Calu3 (cell line): Measurements from ENCODE around the gene NUB1. TPM values are rescaled to one million over a fixed set of nuclear protein-coding genes. Genes with fewer than 3 reads are reported as not detected.

Experiments used
- BruUV-seq: library from RNA; stranded (reverse); fragments of 400-500 nt; replicated peaks from 2 replicates; lab custom pipeline; 2021; lab: Mats Ljungman, UMichigan
- CTCF ChIA-PET: fragments of 300-600 bp; sonication (Branson Sonifier 250); formaldehyde crosslinking; loops from one replicate; lab custom pipeline; 2022; ENCODE audit warnings: antibody characterized with exemption; lab: Charles Lee
- DNase-seq: peaks from one replicate; pipeline ENCODE4 v3.0.0; 2022
- H3K27ac Mint-ChIP-seq: one replicate; pipeline ENCODE4 v1.8.0; 2022; ENCODE audit warnings: mixed read lengths; ENCODE audit not compliant: unreplicated experiment
- H3K27me3 Mint-ChIP-seq: one replicate; pipeline ENCODE4 v1.8.0; 2022; ENCODE audit warnings: mixed read lengths; ENCODE audit not compliant: unreplicated experiment
- H3K36me3 Mint-ChIP-seq: one replicate; pipeline ENCODE4 v1.8.0; 2022; ENCODE audit warnings: mild to moderate bottlenecking, moderate library complexity, mixed read lengths; ENCODE audit not compliant: insufficient read depth, unreplicated experiment
- H3K4me1 Mint-ChIP-seq: one replicate; pipeline ENCODE4 v1.8.0; 2022; ENCODE audit warnings: mild to moderate bottlenecking, low read depth, mixed read lengths; ENCODE audit not compliant: unreplicated experiment
- H3K4me3 Mint-ChIP-seq: one replicate; pipeline ENCODE4 v1.8.0; 2022; ENCODE audit warnings: mild to moderate bottlenecking, low read depth, moderate library complexity, mixed read lengths; ENCODE audit not compliant: unreplicated experiment
- H3K9me3 Mint-ChIP-seq: one replicate; pipeline ENCODE4 v1.8.0; 2022; ENCODE audit warnings: low read depth, mixed read lengths; ENCODE audit not compliant: unreplicated experiment
- CTCF ChIP-seq: fragments of 200-600 bp; IDR thresholded peaks from one replicate; pipeline ENCODE4 v1.8.0; 2022; ENCODE audit warnings: antibody characterized with exemption; ENCODE audit not compliant: unreplicated experiment
- intact Hi-C: fragments of 100-400 bp; cut with micrococcal nuclease; formaldehyde crosslinking; loops from one replicate; pipeline ENCODE4 v1.10.0; 2022; ENCODE audit not compliant: unreplicated experiment
- total RNA-seq: library from RNA; stranded (reverse); gene quantifications from 2 replicates; pipeline ENCODE4 v1.2.3, GENCODE V29; 2022

NUB1 gene
- total RNA-seq, 1 experiment from 2014 or later, result 56.2 TPM

- no peak overlapping the region for H3K4me3 Mint-ChIP-seq
- no TSS peak for BruUV-seq
Measured at GRCh38 chr7:151406886-151407583, 65.4 kb downstream of the NUB1 start.

GRCh38 chr7:151408498-151408838, 66.9 kb downstream of the NUB1 start:
- Mint-ChIP-seq H3K4me1 (peaks cover 17% of the 10 kb centered on the region), H3K27ac (peak overlapping the region; percentile 67), H3K9me3 (no peaks in the 10 kb centered on the region), H3K4me3 (peak overlapping the region; percentile 55), H3K27me3 (peaks cover 45% of the 10 kb centered on the region), H3K36me3 (peaks cover 5% of the 10 kb centered on the region)
- no TSS peak for BruUV-seq
- intact Hi-C loops, result no loop called here
- no peak for DNase-seq
- no peak for TF ChIP-seq CTCF
- CTCF ChIA-PET, result no interaction called here

More at GRCh38 chr7:151406886-151407583, 65.4 kb downstream of the NUB1 start:
- Mint-ChIP-seq H3K27me3 (peaks cover 31% of the 10 kb centered on the region), H3K9me3 (no peaks in the 10 kb centered on the region), H3K4me1 (peaks cover 18% of the 10 kb centered on the region), H3K27ac (no peak overlapping the region), H3K36me3 (peaks cover 5% of the 10 kb centered on the region)
- intact Hi-C loops, result no loop called here
- no peak for DNase-seq
- CTCF ChIA-PET, result no interaction called here
- no peak for TF ChIP-seq CTCF

- Mint-ChIP-seq H3K9me3 (no peaks in the 10 kb centered on the region), H3K27ac (peak overlapping the region; percentile 67), H3K27me3 (peaks cover 51% of the 10 kb centered on the region), H3K36me3 (peaks cover 5% of the 10 kb centered on the region), H3K4me1 (peaks cover 11% of the 10 kb centered on the region), H3K4me3 (peak overlapping the region; percentile 55)
- TF ChIP-seq CTCF, result no peak
- CTCF ChIA-PET, result interaction anchor here (0.6 kb wide), 1 partner anchor 979 kb away, joined by 4 read pairs; no protein-coding TSS in a partner anchor
- DNase-seq, result peak; percentile 45
- BruUV-seq, result no TSS peak
- intact Hi-C loops, result no loop called here
Measured at GRCh38 chr7:151408839-151409666, 67.4 kb downstream of the NUB1 start.

GRCh38 chr7:151409667-151410404, 68.2 kb downstream of the NUB1 start, which contains the start of gene WDR86:
TSS of gene WDR86 (minus strand) at chr7:151410038. CDS start at chr7:151409589, 449 bp downstream.
- Mint-ChIP-seq H3K4me3 (peak within 1 kb of the TSS; percentile 55), H3K27me3 (peaks cover 59% of the 10 kb centered on the region), H3K27ac (peak within 1 kb of the TSS; percentile 67), H3K36me3 (peaks cover 5% of the 10 kb centered on the region), H3K9me3 (no peaks in the 10 kb centered on the region), H3K4me1 (peaks cover 8% of the 10 kb centered on the region)
- no TSS peak for BruUV-seq
- no peak for TF ChIP-seq CTCF
- intact Hi-C loops, result no loop called here
- DNase-seq, result no peak
- CTCF ChIA-PET, result interaction anchor here (0.6 kb wide), 1 partner anchor 980 kb away, joined by 4 read pairs; no protein-coding TSS in a partner anchor
